Nephron (organoid): ENCODE data around the gene GLYATL1B.

ENCODE experiments used
- H3K27ac Mint-ChIP-seq, 3 experiments: 2 replicates each; pipeline ENCODE4 v1.8.0; 2020; ENCODE audit warnings: mixed read lengths in 3 of 3, mild to moderate bottlenecking in 2 of 3, moderate library complexity in 1 of 3
- H3K27me3 Mint-ChIP-seq: 2 replicates; pipeline ENCODE4 v1.8.0; 2021; ENCODE audit warnings: low read depth, mild to moderate bottlenecking, moderate library complexity, mixed read lengths
- H3K36me3 Mint-ChIP-seq: 2 replicates; pipeline ENCODE4 v1.8.0; 2020; ENCODE audit warnings: low read depth, mixed read lengths
- H3K4me1 Mint-ChIP-seq: 2 replicates; pipeline ENCODE4 v1.8.0; 2020; ENCODE audit warnings: mixed read lengths
- H3K4me3 Mint-ChIP-seq, 3 experiments: 2 replicates each; pipeline ENCODE4 v1.8.0; 2020; ENCODE audit warnings: mild to moderate bottlenecking in 3 of 3, mixed read lengths in 3 of 3, moderate library complexity in 2 of 3
- H3K9me3 Mint-ChIP-seq: 2 replicates; pipeline ENCODE4 v1.8.0; 2020; ENCODE audit warnings: mixed read lengths
- TF ChIP-seq, protein P1 (sequence below), 3 experiments: fragments of 200-600 bp; sonication (generic); IDR thresholded peaks; one replicate each; pipeline ENCODE4 v1.5.0; 2021; ENCODE audit warnings: antibody characterized with exemption in 3 of 3; ENCODE audit not compliant: unreplicated experiment in 3 of 3

Gene GLYATL1B

DNA sequence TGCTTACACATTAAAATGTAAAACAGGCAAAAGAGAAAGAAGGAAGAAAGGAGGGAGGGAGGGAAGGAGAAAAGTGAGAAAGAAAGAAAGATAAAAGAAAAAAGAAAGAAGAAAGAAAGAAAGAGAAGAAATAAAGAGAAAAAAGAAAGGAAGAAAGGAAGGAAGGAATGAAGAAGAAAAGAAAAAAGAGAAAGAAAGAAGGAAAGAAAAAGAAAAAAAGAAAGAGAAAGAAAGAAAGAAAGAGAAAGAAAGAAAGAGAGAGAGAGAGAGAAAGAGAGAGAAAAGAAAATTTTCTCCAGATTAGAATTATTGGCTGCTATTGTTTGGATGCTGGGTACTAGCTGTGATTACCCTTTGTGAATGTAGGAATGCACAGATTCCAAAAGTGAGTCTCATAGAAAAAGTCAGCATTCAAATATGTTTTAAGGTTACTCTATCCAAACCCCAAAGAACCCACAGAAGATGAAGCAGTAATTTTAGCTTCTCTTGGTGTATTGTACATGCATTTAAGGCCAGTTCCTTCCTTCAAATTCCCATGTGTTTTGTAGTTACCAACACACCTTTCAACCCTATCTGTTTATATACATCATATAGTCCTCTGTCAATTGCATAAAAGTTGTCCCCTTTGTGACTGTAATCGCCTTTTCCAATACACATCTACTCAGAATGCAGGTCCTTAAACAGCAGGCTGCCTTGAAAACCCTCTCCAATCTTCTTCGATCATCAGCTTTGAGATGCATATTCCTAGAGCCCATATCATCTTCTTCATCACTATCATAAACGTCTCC is 55.8 kb downstream of the GLYATL1B start:
- TF ChIP-seq, protein P1, sequence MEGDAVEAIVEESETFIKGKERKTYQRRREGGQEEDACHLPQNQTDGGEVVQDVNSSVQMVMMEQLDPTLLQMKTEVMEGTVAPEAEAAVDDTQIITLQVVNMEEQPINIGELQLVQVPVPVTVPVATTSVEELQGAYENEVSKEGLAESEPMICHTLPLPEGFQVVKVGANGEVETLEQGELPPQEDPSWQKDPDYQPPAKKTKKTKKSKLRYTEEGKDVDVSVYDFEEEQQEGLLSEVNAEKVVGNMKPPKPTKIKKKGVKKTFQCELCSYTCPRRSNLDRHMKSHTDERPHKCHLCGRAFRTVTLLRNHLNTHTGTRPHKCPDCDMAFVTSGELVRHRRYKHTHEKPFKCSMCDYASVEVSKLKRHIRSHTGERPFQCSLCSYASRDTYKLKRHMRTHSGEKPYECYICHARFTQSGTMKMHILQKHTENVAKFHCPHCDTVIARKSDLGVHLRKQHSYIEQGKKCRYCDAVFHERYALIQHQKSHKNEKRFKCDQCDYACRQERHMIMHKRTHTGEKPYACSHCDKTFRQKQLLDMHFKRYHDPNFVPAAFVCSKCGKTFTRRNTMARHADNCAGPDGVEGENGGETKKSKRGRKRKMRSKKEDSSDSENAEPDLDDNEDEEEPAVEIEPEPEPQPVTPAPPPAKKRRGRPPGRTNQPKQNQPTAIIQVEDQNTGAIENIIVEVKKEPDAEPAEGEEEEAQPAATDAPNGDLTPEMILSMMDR (IDR thresholded peaks at IDR 0.05; ENCODE audit: unreplicated experiment in 3 of 3), result no peak
- peaks cover 33% of the 10 kb centered on the region for H3K4me1 Mint-ChIP-seq

DNA sequence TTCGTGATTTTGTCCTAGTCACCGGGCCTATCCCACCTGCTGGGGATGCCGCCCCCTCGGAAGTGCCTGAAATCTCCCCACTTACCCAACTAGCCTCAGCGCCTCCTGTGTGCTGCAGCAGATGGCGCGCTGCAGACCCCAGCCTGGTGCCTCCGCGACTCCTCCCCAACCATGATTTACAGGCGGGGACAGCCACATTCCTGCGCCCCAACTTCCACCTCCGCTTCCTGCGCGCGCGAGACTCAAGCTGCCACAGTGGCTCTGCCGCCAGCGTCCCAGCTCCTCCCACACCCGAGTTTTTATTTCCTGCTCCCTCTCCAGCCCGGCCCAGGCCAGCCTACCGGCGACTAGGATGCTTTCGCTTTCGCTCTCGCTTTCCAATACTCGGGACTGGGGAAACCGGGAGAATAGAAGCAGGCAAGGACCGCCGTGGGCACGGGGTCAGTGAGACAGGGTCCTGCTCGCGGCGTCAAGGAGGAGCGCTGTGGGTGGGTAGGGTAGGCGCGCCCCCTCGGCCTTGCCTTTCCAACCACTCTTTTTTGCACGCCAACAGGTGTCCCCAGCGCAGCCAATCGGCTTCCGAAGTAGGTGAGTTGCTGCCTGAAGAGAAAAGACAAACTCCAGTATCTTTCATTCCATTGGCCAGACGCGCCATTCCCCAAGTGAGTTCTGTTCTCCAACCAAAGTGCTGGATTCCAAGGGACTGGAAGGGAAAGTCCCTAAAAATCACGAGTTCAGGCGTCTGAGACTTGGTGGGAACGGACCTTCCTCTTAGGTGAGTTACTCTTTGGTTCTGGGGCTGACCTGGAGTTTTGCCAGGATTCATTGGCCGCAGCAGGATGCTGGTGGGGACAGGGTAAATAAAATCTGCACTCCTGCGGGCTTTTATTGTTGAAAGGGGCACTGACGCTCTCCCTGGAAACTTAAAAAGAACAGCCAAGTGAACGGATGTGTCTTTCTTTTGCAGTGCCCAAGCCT is 56.7 kb downstream of the GLYATL1B start, which contains the start of gene FAM111A:
Gene FAM111A (plus strand): TSS at position 327 of the 978 bp plus-strand sequence. CDS start 6,017 bp downstream, outside the sequence.
- Mint-ChIP-seq H3K9me3 (no peaks in the 10 kb centered on the region), H3K4me1 (peaks cover 33% of the 10 kb centered on the region), H3K36me3 (no peaks in the 10 kb centered on the region), H3K27ac (peak within 1 kb of the TSS; percentile 91 to 92 (median 92)), H3K4me3 (peak within 1 kb of the TSS; percentile 93 to 94 (median 93)), H3K27me3 (peaks cover 15% of the 10 kb centered on the region)
- TF ChIP-seq, protein P1 (IDR thresholded peaks at IDR 0.05; ENCODE audit: unreplicated experiment in 3 of 3), result peak in 2 of 3 experiments; percentile 36 to 46

More for the DNA sequence above, 55.8 kb downstream of the GLYATL1B start:
- H3K36me3 Mint-ChIP-seq, result no peaks in the 10 kb centered on the region
- no peaks in the 10 kb centered on the region for H3K9me3 Mint-ChIP-seq
- H3K4me3 Mint-ChIP-seq, result peak overlapping the region; percentile 93 to 94 (median 93)
- H3K27ac Mint-ChIP-seq, result peak overlapping the region; percentile 91 to 92 (median 92)
- H3K27me3 Mint-ChIP-seq, result peaks cover 15% of the 10 kb centered on the region

DNA sequence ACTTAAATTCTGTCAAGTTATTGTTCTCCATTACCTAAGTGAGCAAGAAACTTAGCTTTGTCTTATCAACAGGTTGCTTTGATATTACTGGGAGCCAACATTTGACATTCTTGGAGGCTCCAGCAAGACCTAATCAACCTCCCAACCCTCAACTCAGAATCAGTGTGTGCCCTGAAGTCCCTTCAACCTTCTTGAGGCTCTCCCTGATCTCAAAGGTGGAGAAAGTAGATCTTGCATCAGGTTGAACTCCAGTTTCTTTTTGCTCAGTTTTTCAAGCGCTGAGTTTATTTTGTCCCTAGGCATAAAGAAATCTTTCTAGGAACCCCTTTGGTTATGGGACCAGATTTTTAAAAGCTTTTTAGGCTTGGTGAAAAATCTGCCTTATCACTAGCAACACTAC is 58.0 kb downstream of the GLYATL1B start:
- Mint-ChIP-seq H3K9me3 (no peaks in the 10 kb centered on the region), H3K27me3 (peaks cover 15% of the 10 kb centered on the region), H3K27ac (peak overlapping the region; percentile 91 to 92 (median 92)), H3K4me1 (peaks cover 33% of the 10 kb centered on the region), H3K4me3 (peak overlapping the region; percentile 93 to 94 (median 93)), H3K36me3 (peaks cover under 1% of the 10 kb centered on the region)
- TF ChIP-seq, protein P1 (IDR thresholded peaks at IDR 0.05; ENCODE audit: unreplicated experiment in 3 of 3), result no peak
